H9 (cell line): ENCODE results near the gene FADS2. TPM values are rescaled to one million over a fixed set of nuclear protein-coding genes. Genes with fewer than 3 reads are reported as not detected.

ENCODE experiments used
- DNase-seq: peaks from one replicate; pipeline ENCODE4 v3.0.0-alpha.2; 2017
- H2AFZ ChIP-seq: one replicate; pipeline ENCODE4 v1.6.1; 2013; ENCODE audit warnings: mild to moderate bottlenecking, low read length, control low read depth, moderate library complexity
- H2AK5ac ChIP-seq: 2 replicates; pipeline ENCODE4 v1.6.1; 2013; ENCODE audit warnings: low read length, control low read depth, mixed read lengths; ENCODE audit not compliant: insufficient read length
- H2BK120ac ChIP-seq: one replicate; pipeline ENCODE4 v1.6.1; 2013; ENCODE audit warnings: low read depth, mild to moderate bottlenecking, low read length, control low read depth, inconsistent platforms; ENCODE audit not compliant: poor library complexity, severe bottlenecking
- H2BK12ac ChIP-seq: 2 replicates; pipeline ENCODE4 v1.6.1; 2013; ENCODE audit warnings: low read length, control low read depth, mixed read lengths, low read depth; ENCODE audit not compliant: insufficient read length
- H2BK15ac ChIP-seq: 2 replicates; pipeline ENCODE4 v1.6.1; 2013; ENCODE audit warnings: low read depth, low read length, control low read depth
- H2BK20ac ChIP-seq: one replicate; pipeline ENCODE4 v1.6.1; 2013; ENCODE audit warnings: low read depth, mild to moderate bottlenecking, low read length, control low read depth, inconsistent platforms; ENCODE audit not compliant: poor library complexity, severe bottlenecking
- H2BK5ac ChIP-seq: 2 replicates; pipeline ENCODE4 v1.6.1; 2013; ENCODE audit warnings: low read length, control low read depth, mixed read lengths; ENCODE audit not compliant: insufficient read length
- H3K14ac ChIP-seq: 2 replicates; pipeline ENCODE4 v1.6.1; 2013; ENCODE audit warnings: low read length, control low read depth; ENCODE audit not compliant: insufficient read depth
- H3K18ac ChIP-seq: 2 replicates; pipeline ENCODE4 v1.6.1; 2013; ENCODE audit warnings: low read depth, mild to moderate bottlenecking, mixed read lengths, low read length, control low read depth; ENCODE audit not compliant: insufficient read length
- H3K23ac ChIP-seq: 2 replicates; pipeline ENCODE4 v1.6.1; 2013; ENCODE audit warnings: low read length, control low read depth, mixed read lengths, low read depth; ENCODE audit not compliant: insufficient read length
- H3K23me2 ChIP-seq: 2 replicates; pipeline ENCODE4 v1.6.1; 2013; ENCODE audit warnings: low read depth, mild to moderate bottlenecking, mixed read lengths, low read length, control low read depth; ENCODE audit not compliant: insufficient read length, poor library complexity, severe bottlenecking
- H3K27ac ChIP-seq: 2 replicates; pipeline ENCODE4 v1.5.1; 2013; ENCODE audit warnings: low read length, control low read depth, mixed read lengths, low read depth; ENCODE audit not compliant: insufficient read length
- H3K27me3 ChIP-seq: 2 replicates; pipeline ENCODE4 v1.6.1; 2013; ENCODE audit warnings: low read length, control low read depth, inconsistent platforms; ENCODE audit not compliant: insufficient read depth
- H3K4ac ChIP-seq: 2 replicates; pipeline ENCODE4 v1.6.1; 2013; ENCODE audit warnings: low read depth, mild to moderate bottlenecking, control low read depth, inconsistent platforms, low read length, moderate library complexity
- H3K4me1 ChIP-seq: 2 replicates; pipeline ENCODE4 v1.6.1; 2013; ENCODE audit warnings: low read length, control low read depth, inconsistent platforms; ENCODE audit not compliant: insufficient read depth
- H3K4me2 ChIP-seq: 2 replicates; pipeline ENCODE4 v1.6.1; 2013; ENCODE audit warnings: low read length, control low read depth, mixed read lengths; ENCODE audit not compliant: insufficient read length, insufficient read depth
- H3K56ac ChIP-seq: 2 replicates; pipeline ENCODE4 v1.6.1; 2013; ENCODE audit warnings: low read depth, mild to moderate bottlenecking, mixed read lengths, low read length, control low read depth; ENCODE audit not compliant: insufficient read length
- H3K79me1 ChIP-seq: 2 replicates; pipeline ENCODE4 v1.6.1; 2013; ENCODE audit warnings: low read depth, mild to moderate bottlenecking, moderate library complexity, low read length, control low read depth, inconsistent platforms; ENCODE audit not compliant: insufficient read depth, poor library complexity, severe bottlenecking
- H3K79me2 ChIP-seq: 2 replicates; pipeline ENCODE4 v1.6.1; 2013; ENCODE audit warnings: low read length, control low read depth, inconsistent platforms; ENCODE audit not compliant: insufficient read depth
- H3K9ac ChIP-seq: 2 replicates; pipeline ENCODE4 v1.6.1; 2013; ENCODE audit warnings: low read length, control low read depth, mixed read lengths; ENCODE audit not compliant: insufficient read length; ENCODE audit errors: extremely low read depth
- H3K9me3 ChIP-seq: one replicate; pipeline ENCODE4 v1.6.1; 2013; ENCODE audit warnings: low read depth, low read length, inconsistent platforms; ENCODE audit not compliant: control insufficient read depth
- H3T11ph ChIP-seq: one replicate; pipeline ENCODE4 v1.6.1; 2013; ENCODE audit warnings: mild to moderate bottlenecking, low read length, control low read depth, inconsistent platforms
- H4K20me1 ChIP-seq: one replicate; pipeline ENCODE4 v1.6.1; 2013; ENCODE audit not compliant: control insufficient read depth, insufficient read length, insufficient read depth
- H4K5ac ChIP-seq: 2 replicates; pipeline ENCODE4 v1.6.1; 2013; ENCODE audit warnings: low read depth, mild to moderate bottlenecking, mixed read lengths, low read length, control low read depth; ENCODE audit not compliant: insufficient read length
- H4K8ac ChIP-seq: replicated peaks from 2 replicates; pipeline ENCODE4 v1.6.1; 2013; ENCODE audit warnings: low read length, control low read depth, mixed read lengths, low read depth; ENCODE audit not compliant: insufficient read length
- H4K91ac ChIP-seq: 2 replicates; pipeline ENCODE4 v1.6.1; 2013; ENCODE audit warnings: low read depth, mild to moderate bottlenecking, moderate library complexity, mixed read lengths, low read length, control low read depth; ENCODE audit not compliant: insufficient read length
- H3K27ac Mint-ChIP-seq, 3 experiments: 2 replicates in 2 of 3; 3 replicates in 1 of 3; pipeline ENCODE4 v1.8.0; 2020 to 2021; ENCODE audit warnings: mixed read lengths in 3 of 3, mild to moderate bottlenecking in 1 of 3, moderate library complexity in 1 of 3
- H3K27me3 Mint-ChIP-seq: 2 replicates; pipeline ENCODE4 v1.8.0; 2021; ENCODE audit warnings: low read depth, mild to moderate bottlenecking, moderate library complexity, mixed read lengths
- H3K36me3 Mint-ChIP-seq, 3 experiments: 2 replicates in 2 of 3; 3 replicates in 1 of 3; pipeline ENCODE4 v1.8.0; 2020 to 2021; ENCODE audit warnings: low read depth in 3 of 3, mixed read lengths in 3 of 3; ENCODE audit not compliant: insufficient read depth in 1 of 3
- H3K4me1 Mint-ChIP-seq, 2 experiments: 2 replicates each; pipeline ENCODE4 v1.8.0; 2020; ENCODE audit warnings: mixed read lengths in 2 of 2
- H3K4me3 Mint-ChIP-seq, 2 experiments: 2 replicates in 1 of 2; 3 replicates in 1 of 2; pipeline ENCODE4 v1.8.0; 2020 to 2021; ENCODE audit warnings: mild to moderate bottlenecking in 2 of 2, mixed read lengths in 2 of 2, moderate library complexity in 1 of 2
- H3K9me3 Mint-ChIP-seq, 2 experiments: 2 replicates in 1 of 2; 3 replicates in 1 of 2; pipeline ENCODE4 v1.8.0; 2020; ENCODE audit warnings: mild to moderate bottlenecking in 2 of 2, mixed read lengths in 2 of 2, moderate library complexity in 1 of 2
- WGBS: extraction: QIAGEN DNeasy Blood & Tissue Kit; methylation state at CpG from one replicate; pipeline ENCODE4 v1.1.7; 2013; ENCODE audit warnings: missing lambda C conversion rate, low lambda C conversion rate, mixed read lengths; ENCODE audit not compliant: insufficient read length; ENCODE audit errors: extremely low coverage; 5-methylcytosine and 5-hydroxymethylcytosine counted together
- total RNA-seq: library from RNA; stranded (reverse); gene quantifications from 2 replicates; pipeline ENCODE4 v1.2.1, GENCODE V29; 2021
- TF ChIP-seq, protein P1 (sequence below): fragments of 200-600 bp; sonication (generic); conservative IDR thresholded peaks from 3 replicates; pipeline ENCODE4 v1.8.0; 2021; ENCODE audit warnings: antibody characterized with exemption, mild to moderate bottlenecking

The FADS2 gene
- total RNA-seq, 1 experiment from 2014 or later = 322 TPM

DNA sequence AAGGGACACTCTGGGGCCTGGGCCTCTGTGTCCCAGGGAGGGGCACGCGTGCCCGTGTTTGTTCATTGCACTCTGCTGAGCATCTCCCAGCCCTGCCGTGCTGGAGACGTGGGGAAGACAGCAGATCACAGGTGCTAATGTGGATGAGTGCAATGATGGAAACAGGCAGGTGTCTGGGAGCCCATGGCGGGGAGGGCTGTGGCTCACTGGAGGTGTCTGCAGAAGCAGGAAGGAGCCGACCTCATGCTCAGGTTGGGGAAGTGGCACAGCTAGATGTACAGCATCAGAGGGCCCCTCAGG, 43.6 kb upstream of the FADS2 start:
- Mint-ChIP-seq H3K27me3 (no peaks in the 10 kb centered on the region), H3K36me3 (peaks cover 20 to 61% (median 60%) of the 10 kb centered on the region in 3 experiments), H3K4me3 (no peak overlapping the region), H3K9me3 (no peaks in the 10 kb centered on the region), H3K4me1 (peaks cover 0 to 4% of the 10 kb centered on the region in 2 experiments; a peak in 1 of 4 replicates), H3K27ac (peak overlapping the region in 1 of 3 experiments; percentile 81; a peak in 1 of 7 replicates)
- H3K4ac ChIP-seq = no peak overlapping the region
- WGBS = no CpG with 5 or more reads among the region's 7 CpGs
- H2BK12ac ChIP-seq = no peak overlapping the region
- H2BK120ac ChIP-seq = no peak overlapping the region
- H3K9ac ChIP-seq = no peak overlapping the region
- H4K8ac ChIP-seq = no peak overlapping the region
- no peak overlapping the region for H2AK5ac ChIP-seq
- no peak overlapping the region for H2BK15ac ChIP-seq
- H3K79me2 ChIP-seq = no peaks in the 10 kb centered on the region
- H3K14ac ChIP-seq = no peak overlapping the region
- H3K27me3 ChIP-seq = no peaks in the 10 kb centered on the region
- no peaks in the 10 kb centered on the region for H3K9me3 ChIP-seq
- TF ChIP-seq, protein P1, sequence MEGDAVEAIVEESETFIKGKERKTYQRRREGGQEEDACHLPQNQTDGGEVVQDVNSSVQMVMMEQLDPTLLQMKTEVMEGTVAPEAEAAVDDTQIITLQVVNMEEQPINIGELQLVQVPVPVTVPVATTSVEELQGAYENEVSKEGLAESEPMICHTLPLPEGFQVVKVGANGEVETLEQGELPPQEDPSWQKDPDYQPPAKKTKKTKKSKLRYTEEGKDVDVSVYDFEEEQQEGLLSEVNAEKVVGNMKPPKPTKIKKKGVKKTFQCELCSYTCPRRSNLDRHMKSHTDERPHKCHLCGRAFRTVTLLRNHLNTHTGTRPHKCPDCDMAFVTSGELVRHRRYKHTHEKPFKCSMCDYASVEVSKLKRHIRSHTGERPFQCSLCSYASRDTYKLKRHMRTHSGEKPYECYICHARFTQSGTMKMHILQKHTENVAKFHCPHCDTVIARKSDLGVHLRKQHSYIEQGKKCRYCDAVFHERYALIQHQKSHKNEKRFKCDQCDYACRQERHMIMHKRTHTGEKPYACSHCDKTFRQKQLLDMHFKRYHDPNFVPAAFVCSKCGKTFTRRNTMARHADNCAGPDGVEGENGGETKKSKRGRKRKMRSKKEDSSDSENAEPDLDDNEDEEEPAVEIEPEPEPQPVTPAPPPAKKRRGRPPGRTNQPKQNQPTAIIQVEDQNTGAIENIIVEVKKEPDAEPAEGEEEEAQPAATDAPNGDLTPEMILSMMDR = no peak
- H3K23me2 ChIP-seq = no peaks in the 10 kb centered on the region
- no peaks in the 10 kb centered on the region for H3K4me1 ChIP-seq
- no peaks in the 10 kb centered on the region for H4K20me1 ChIP-seq
- H4K5ac ChIP-seq = no peak overlapping the region
- no peak overlapping the region for H3K4me2 ChIP-seq
- H4K91ac ChIP-seq = no peak overlapping the region
- H2BK5ac ChIP-seq = no peak overlapping the region
- no peak overlapping the region for H2AFZ ChIP-seq
- H3K79me1 ChIP-seq = no peaks in the 10 kb centered on the region
- H3T11ph ChIP-seq = no peak overlapping the region
- H2BK20ac ChIP-seq = no peak overlapping the region
- no peak overlapping the region for H3K27ac ChIP-seq
- H3K23ac ChIP-seq = no peak overlapping the region
- H3K18ac ChIP-seq = no peak overlapping the region
- H3K56ac ChIP-seq = no peak overlapping the region
- DNase-seq = peak; percentile 27
